Midbrain (tissue), 1 donor: ENCODE measurements around the gene VSTM2L.

ENCODE experiments used
- DNase-seq: peaks from one replicate; lab custom pipeline; 2025; lab: John Stamatoyannopoulos, UW

Gene VSTM2L

DNA sequence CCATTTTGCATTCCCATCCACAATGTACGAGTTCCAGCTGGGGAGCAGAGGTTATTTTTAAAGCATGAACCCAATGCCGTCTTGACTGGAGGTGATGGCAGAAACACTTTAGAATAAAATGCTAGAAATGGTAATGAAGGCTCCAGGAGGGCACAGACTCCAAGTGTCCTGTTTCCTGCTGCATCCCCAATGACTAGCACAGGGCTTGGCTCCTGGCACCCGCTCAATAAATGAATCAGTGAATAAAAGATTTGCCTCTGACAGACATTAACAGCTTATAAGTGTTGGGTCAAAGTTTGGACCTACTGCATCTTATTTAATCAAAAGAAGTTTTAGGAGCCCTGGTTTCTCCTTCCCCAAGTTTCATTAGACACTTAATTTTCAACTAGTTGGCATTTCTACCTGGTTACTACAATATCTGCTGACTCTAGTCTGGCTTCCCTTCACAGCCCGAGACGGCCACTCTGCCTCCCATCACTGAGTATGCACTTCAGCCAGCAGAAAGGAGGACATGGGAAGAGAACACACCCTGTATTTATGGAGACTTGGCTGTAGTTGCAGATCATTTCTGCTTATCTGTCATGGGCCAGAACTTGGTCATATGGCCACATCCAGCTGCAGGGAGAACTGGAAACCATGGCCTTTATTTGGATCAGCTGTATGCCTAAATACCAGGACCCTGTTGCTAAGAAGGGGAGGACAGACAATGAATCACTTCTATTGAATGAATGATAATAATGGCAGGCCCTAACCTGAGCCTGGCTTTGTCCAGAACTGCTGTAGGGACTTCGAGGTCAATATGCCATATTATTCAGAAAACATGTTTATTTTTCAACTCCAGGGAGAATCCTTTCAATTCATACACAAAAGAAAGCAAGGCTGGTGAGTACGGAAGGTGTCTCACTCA, 67.3 kb downstream of the VSTM2L start:
- DNase-seq: no peak

DNA sequence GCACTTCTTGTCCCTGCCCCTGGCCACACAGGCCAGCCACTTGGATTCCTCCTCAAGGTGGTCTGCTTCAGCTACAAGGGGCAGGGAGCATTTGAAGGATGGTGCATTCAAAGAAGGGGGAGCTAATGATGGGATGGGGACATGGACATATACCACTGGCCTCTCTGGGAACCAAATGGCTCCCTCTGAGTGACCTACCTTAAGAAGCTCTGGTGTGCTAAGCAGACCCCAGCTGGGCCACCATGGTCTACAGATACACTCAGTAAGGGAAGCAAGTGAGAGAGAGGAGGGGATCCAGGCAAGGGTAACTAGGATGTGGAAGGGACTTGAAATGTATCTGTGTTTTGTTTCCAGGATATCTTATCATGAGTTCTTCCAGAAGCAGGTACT, 67.9 kb downstream of the VSTM2L start:
- no peak for DNase-seq

DNA sequence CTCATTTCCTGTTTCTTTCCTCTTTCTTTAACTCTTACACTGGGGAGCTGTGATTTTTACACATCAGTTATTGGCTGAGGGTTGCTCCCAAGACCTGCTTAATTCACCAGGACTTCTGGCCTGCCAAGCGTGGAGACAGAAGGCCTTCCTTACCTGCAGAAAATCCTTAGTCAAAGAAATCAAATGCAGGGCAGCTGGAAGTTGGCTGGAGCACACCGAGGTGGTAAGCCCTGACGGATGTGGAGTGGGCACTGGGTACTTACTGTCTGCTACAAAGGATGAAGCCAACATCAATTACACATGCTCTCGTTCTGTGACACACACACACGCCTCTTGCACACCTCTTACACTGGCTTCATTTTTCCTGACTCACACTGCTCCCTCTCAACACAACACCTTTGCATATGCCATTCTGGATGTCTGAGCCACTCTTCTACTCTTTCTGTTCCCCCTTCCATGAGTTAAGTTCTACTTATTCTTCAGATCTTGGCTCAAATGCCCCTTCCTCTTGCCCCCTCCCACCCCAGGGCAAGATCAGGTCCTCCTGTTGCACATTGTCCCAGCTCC, 68.7 kb downstream of the VSTM2L start:
- no peak for DNase-seq

DNA sequence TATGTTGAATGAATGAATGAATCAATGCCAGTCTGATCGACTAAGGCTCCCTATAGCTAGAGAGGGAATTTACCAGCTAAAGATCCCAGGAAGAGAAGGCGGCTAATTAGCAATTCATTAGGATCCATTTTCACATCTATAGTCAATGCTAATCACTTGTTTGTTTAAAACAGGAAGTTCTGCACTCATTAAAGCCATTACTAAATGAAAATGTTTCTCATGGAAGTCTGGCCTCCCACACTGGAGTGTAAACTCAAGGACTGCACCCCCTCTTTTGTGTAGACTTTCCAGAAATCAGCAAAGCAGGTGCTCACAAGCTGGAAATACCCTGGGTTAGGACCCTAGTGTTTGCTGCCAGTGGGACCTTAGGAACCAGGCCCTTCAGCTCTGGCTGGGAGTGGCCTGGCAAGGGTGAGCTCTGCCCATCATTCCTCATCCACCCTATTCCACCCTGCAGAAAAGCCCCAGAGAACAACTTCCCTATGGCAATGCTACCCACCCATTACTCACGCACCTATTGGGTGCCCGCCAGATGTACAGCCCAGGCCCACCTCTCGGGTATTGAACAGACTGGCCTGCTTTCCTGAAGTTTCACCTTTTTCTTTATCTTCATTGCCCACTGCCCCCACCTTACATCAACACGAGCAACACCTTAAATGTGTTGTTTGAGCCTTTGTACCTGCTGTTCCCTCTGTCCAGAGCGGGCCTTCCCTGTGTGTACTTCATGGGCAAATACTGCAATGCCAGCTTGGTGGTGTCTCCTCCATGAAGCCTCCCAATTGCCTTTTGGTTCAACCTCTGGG, 69.5 kb downstream of the VSTM2L start:
- DNase-seq: no peak

- no peak for DNase-seq
Observed at GRCh38 chr20:37973059-37973910, 70.4 kb downstream of the VSTM2L start.

GRCh38 chr20:37976887-37977286, 74.0 kb downstream of the VSTM2L start:
- DNase-seq: no peak

DNA sequence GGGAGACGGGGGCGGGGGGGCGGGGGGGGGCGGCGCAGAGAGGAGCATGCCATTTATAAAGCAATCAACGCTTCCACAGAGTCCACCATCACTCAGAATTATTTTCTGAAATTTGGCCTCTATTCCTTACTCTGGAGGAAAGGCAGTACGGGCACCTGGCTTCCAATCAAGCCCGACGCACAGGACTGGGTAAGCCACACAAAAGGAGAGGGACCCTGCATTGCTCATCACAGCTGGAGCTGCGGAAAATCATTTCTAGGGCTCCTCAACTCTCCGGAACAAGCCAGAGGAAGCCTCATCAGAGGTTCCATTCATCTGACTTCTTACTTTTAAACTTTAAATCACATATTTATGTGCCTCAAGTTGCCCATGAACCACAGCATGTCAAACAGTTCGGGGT, 74.4 kb downstream of the VSTM2L start:
- DNase-seq: no peak

- no peak for DNase-seq
Observed at GRCh38 chr20:37977786-37978185, 74.9 kb downstream of the VSTM2L start.

- no peak for DNase-seq
Observed at GRCh38 chr20:37979021-37979985, 76.4 kb downstream of the VSTM2L start.

DNA sequence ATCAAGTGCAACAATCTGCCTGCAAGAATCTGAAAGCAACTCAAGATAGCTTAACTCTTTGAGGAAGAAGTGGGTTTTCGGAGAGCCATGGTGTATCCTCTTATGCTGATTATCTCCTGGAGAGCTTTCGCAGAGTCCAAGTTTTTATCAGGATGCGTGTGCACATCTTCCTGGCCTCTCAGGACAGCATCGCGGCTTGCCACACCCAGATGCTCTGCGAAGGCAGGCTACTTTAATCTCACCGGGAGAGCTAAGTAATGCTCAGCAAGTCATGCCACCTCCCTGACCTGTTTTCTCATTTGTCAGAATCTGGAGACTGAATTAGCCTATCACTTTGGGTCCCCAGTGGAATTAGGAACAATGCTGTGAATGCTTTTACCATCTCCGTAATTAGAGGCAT, 77.5 kb downstream of the VSTM2L start:
- DNase-seq: no peak

GRCh38 chr20:37980876-37981275, 77.9 kb downstream of the VSTM2L start:
- no peak for DNase-seq

DNA sequence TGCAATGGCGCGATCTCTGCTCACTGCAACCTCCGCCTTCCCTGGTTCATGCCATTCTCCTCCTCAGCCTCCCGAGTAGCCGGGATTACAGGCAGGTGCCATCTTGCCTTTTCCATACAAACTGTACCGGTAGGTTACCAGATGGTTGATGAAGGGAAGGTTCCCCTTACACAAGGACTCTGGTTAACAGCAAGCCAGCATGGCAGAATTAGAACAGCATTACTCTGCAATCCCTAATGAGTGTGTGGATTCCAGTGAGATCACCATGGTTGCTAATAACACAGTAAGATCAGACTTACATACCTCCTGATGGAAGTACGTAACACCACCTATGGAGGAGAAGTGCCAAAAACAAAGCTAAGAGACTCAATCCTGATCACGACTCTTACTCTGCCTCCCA, 78.6 kb downstream of the VSTM2L start:
- no peak for DNase-seq

- DNase-seq: no peak
Observed at GRCh38 chr20:37983286-37983685, 80.4 kb downstream of the VSTM2L start.

DNA sequence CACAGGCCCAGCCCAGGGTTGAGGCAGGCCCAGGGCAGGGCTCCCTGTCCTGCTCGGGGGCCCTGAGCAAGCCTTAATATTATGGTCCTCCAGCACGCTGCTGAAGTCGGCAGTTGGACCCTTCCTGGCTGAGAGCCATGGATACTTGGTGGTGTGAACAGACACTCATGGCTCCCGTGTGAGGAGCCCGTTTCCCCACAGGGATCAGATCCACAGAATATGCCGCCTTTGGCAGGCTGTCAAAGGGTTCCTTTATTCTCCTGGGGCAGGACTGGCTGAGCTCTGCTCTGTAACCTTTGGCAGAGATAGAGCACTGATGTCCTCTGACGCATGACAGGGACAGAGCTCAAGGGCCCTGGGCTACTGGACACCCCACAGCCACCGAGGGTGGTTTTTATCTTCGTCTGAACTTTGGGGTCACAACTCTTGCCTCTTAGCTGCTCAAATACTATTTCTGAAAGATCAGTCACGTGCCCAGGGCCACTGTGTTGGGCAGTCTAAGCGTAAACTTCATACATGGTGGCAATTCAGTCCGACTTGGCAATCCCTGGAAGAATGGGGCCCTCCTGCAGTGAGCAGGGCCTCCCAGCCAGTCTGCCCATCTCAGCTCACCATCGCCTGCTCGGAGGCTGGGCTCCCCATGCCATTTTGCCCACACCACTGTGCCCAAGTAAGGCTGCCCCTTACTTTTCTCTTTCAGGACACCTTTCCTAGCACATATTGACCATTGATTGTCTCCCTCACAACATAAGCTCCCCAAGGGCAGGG, 81.3 kb downstream of the VSTM2L start:
- no peak for DNase-seq

GRCh38 chr20:37986044-37986858, 83.3 kb downstream of the VSTM2L start:
- DNase-seq: no peak

DNA sequence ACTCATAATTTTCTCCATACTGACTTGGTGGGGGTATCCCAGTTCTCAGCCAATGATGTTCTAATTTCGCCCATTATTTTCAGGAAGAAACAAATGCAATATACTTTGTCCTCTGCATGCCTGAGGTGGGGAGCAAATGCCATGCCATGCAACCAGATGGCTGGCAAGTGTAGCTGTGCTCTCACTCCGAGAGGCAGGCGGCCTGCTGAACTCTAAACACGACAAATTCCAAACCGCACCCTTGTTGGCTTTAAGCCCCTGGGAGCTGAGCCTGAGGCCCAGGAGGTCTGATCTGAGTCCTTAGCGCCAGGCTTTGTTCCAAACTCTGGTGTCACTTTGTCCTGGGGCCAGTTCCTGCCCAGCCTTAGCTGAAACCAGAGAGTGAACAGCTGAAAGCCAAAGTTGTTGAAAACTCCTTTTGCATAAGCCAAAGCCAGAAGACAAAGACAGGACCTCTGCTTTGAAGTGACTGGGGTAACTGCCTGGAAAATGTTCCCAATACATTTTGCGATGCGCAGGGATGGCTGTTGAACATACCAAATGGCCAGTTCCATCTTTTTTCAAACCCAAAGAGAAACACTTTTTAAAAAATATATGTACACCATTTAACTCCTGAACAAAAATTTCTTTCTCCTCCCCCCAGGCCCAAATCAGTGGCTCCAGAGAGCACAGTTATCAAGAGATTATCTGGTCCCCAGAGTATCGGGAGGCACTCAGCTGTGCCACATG, 84.1 kb downstream of the VSTM2L start:
- DNase-seq: peak; percentile 50

DNA sequence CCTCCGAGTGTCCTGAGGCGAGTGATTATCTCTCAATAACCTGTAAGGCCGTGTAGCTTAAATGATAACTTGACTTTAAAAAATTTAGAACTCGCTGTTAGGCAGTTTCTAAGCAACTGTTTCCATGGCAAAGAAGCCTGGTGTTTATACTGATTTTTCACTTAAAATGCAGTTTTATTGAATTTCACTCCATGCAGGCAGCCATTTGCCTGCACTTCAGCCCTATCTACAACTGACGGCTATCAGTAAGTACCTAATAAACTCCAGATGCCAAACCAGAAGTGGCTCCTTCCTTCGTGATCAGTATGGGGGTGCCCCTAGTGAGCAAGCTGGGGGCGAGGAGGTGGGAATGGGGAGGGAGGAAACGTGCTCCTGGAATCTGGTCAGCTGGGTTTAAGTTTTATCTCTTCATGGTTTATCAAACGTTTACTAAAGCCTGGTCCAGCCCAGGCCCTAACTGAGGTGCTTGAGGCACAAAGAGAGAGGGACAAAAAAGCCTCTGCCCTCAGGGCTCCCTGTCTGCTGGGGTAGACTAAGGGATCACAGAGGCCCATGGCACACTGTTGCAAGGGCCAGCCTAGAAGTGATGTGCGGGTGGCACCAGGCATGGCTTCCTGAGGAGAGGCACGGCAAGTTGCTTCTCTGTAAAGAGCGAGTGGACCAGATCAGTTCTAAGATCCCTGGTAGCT, 84.8 kb downstream of the VSTM2L start:
- no peak for DNase-seq
